ENCODE data around the gene NHEJ1.

Gene NHEJ1

DNA sequence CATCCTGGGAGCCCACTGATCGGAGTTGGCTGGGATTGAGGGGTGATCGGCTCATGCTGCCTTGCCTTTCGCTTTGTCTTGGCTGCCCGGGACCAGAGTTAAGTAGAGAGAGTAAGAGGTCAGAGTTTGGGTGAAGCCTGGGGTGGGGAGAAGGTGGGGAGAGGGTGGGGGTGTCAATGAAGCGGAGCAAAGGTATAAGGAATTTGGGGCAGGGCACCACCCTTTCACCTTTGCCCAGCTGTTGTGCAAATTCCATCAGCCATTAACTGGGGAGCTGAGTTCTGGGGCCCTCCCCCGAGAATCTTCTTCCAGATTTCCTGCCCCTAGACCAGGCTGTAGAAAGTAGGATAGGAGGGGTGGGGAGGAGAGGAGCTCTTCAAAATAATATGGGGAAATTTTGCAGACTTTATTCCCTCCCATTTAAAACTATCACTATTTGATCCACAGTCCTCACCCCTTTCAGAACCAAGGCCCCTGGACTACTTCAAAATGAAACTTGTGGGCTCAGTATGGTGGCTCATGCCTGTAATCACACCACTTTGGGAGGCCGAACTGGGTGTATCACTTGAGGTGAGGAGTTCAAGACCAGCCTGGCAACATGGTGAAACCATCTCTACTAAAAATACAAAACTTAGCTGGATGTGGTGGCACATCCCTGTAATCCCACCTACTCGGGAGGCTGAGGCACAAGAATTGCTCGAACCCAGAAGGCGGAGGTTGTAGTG is 9.5 kb upstream of the NHEJ1 start, which contains the start of gene SLC23A3:
TSS of gene SLC23A3 (minus strand) at position 100 of the 725 bp plus-strand sequence. CDS start at position 55, 45 bp downstream.
- Histone ChIP-seq H3K36me3 (ENCODE audit: control insufficient read depth, insufficient read depth, low read length) (peaks cover 14% of the 10 kb centered on the region), H3K4me3 (ENCODE audit: low read length) (no peak within 1 kb of the TSS), H3K9me3 (ENCODE audit: control insufficient read depth, low read length) (no peaks in the 10 kb centered on the region), H3K4me1 (ENCODE audit: control insufficient read depth, insufficient read depth, low read length) (peaks cover 6% of the 10 kb centered on the region), H3K9ac (ENCODE audit: low read length) (no peak within 1 kb of the TSS), H3K27me3 (ENCODE audit: control insufficient read depth, insufficient read depth, low read length) (no peaks in the 10 kb centered on the region)

DNA sequence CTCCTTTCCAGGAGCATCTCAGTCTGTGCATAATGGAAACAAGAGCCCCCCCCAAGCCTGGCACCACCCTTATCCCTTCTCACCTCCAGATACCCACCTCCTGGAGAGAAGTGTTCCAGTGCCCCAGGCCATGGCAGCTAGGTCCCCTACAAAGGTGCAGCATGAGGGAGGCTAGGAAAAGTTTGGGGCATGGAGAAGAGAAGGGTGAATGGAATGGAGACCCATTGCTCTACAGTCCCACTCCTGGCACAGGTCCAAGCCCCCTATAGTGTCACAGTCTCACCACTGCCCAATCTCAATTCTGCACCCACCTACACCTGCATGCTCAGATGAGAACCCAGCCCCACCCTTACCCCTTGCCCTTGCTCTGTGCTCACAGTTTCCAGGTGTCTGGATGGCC is 8.3 kb upstream of the NHEJ1 start:
- Histone ChIP-seq H3K9me3 (ENCODE audit: control insufficient read depth, low read length) (no peaks in the 10 kb centered on the region), H3K9ac (ENCODE audit: low read length) (no peak overlapping the region), H3K27me3 (ENCODE audit: control insufficient read depth, insufficient read depth, low read length) (no peaks in the 10 kb centered on the region), H3K36me3 (ENCODE audit: control insufficient read depth, insufficient read depth, low read length) (peaks cover 8% of the 10 kb centered on the region), H3K4me1 (ENCODE audit: control insufficient read depth, insufficient read depth, low read length) (peaks cover 6% of the 10 kb centered on the region), H3K4me3 (ENCODE audit: low read length) (no peak overlapping the region)

DNA sequence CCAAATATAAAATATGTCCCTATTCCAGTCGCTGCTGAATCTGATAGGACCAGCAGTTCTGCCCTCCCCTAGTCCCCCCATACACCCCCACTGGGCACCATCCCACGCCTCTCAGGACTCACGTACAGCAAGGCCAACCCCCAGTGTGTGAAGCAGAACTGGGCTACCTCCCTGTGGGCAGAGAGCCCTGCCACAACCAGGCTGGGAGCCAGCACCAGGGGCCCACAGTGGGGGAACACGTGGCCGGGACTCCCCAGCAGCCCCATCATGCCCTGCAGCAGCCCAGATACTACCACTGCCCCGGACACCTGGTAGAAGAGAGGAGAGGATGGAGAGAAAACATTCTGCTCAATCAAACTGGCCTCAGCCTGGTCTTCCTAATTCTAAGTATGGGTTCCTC is 7.9 kb upstream of the NHEJ1 start:
- peaks cover 8% of the 10 kb centered on the region for H3K36me3 ChIP-seq (ENCODE audit: control insufficient read depth, insufficient read depth, low read length)
- no peaks in the 10 kb centered on the region for H3K27me3 ChIP-seq (ENCODE audit: control insufficient read depth, insufficient read depth, low read length)
- no peak overlapping the region for H3K9ac ChIP-seq (ENCODE audit: low read length)
- H3K4me1 ChIP-seq (ENCODE audit: control insufficient read depth, insufficient read depth, low read length), result peaks cover 6% of the 10 kb centered on the region
- no peaks in the 10 kb centered on the region for H3K9me3 ChIP-seq (ENCODE audit: control insufficient read depth, low read length)
- H3K4me3 ChIP-seq (ENCODE audit: low read length), result no peak overlapping the region

DNA sequence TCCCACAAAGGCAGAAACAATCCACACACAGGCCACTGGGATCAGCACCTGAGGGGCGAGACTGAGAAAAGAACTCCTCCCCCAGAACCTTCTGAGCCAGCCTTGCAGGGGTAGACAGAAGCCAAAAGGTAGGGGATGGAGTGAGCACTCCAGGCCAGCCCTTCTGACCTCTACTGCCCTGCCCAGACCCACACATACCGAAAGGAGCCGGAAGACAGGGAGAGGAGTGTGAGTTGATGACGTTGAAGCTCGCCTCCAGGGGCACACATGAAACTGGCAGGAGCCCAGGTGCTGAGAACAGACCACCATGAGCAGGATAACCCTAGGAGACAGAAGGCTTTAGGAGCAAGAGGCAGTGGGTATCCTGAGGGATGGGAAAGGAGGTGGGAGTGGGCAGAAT is 7.4 kb upstream of the NHEJ1 start:
- H3K4me1 ChIP-seq (ENCODE audit: control insufficient read depth, insufficient read depth, low read length), result peaks cover 6% of the 10 kb centered on the region
- no peak overlapping the region for H3K4me3 ChIP-seq (ENCODE audit: low read length)
- peaks cover 8% of the 10 kb centered on the region for H3K36me3 ChIP-seq (ENCODE audit: control insufficient read depth, insufficient read depth, low read length)
- H3K9ac ChIP-seq (ENCODE audit: low read length), result no peak overlapping the region
- H3K27me3 ChIP-seq (ENCODE audit: control insufficient read depth, insufficient read depth, low read length), result no peaks in the 10 kb centered on the region
- H3K9me3 ChIP-seq (ENCODE audit: control insufficient read depth, low read length), result no peaks in the 10 kb centered on the region

DNA sequence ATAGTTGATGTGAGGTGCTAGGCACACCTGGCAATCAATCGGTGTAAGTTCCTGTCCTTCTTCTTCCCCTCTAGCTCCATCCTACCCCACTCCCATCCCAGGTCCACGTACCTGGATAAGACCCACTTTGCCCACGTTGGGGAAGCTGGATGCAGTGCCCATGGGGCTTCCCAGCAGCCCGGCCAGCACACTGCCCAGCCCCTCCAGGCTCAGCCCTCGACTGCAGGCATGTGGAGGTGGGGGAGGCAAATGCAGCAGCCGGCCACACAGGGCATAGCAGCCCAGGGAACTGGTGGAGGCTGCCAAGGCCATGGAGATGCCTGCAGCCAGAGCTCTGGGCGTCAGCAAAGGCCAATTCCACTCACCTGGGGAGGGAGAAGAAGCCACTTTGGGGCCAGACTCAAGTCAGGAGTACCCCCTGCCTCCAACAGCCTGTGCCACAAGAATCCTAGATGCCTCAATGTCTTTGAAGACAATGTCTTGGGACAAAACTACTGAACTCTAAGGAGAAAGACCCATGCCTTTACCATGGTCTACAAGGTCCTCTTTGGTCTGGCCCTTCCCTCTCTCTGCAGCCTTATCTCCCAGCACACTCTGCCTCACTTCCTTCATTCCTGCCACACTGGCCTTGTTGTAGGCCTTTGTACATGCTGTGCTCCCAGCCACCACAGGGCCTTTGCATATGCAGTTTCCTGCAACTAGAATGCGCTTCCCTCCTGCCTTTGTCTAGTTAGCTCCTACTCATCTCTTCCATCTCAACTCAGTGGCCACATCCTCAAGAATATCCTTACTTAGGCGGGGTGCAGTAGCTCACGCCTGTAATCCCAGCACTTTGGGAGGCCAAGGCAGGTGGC is 4.7 kb upstream of the NHEJ1 start:
- Histone ChIP-seq H3K9me3 (ENCODE audit: control insufficient read depth, low read length) (no peaks in the 10 kb centered on the region), H3K9ac (ENCODE audit: low read length) (no peak overlapping the region), H3K4me3 (ENCODE audit: low read length) (no peak overlapping the region), H3K36me3 (ENCODE audit: control insufficient read depth, insufficient read depth, low read length) (no peaks in the 10 kb centered on the region), H3K4me1 (ENCODE audit: control insufficient read depth, insufficient read depth, low read length) (peaks cover 11% of the 10 kb centered on the region), H3K27me3 (ENCODE audit: control insufficient read depth, insufficient read depth, low read length) (no peaks in the 10 kb centered on the region)

DNA sequence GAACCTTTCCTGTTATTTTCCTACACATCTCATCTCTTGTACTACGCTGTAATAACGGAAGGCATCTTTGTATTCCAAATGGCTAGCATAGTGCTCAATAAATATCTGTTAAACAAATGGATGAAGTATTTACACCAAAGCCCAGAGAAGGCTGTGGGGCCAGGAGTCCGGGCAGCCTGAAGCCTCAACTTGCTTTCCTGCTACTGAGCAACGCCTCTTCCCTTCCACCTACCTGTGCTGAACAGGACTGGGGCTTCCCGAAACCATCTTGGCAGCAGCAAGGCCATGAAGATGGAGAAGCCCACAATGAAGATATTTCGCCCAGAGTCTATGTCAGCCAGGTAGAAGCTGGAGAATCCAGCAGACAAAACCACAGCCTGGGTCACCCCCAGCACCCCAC is 2.5 kb upstream of the NHEJ1 start:
- Histone ChIP-seq H3K27me3 (ENCODE audit: control insufficient read depth, insufficient read depth, low read length) (no peaks in the 10 kb centered on the region), H3K4me1 (ENCODE audit: control insufficient read depth, insufficient read depth, low read length) (peaks cover 13% of the 10 kb centered on the region), H3K9ac (ENCODE audit: low read length) (no peak overlapping the region), H3K4me3 (ENCODE audit: low read length) (no peak overlapping the region), H3K36me3 (ENCODE audit: control insufficient read depth, insufficient read depth, low read length) (no peaks in the 10 kb centered on the region), H3K9me3 (ENCODE audit: control insufficient read depth, low read length) (no peaks in the 10 kb centered on the region)

DNA sequence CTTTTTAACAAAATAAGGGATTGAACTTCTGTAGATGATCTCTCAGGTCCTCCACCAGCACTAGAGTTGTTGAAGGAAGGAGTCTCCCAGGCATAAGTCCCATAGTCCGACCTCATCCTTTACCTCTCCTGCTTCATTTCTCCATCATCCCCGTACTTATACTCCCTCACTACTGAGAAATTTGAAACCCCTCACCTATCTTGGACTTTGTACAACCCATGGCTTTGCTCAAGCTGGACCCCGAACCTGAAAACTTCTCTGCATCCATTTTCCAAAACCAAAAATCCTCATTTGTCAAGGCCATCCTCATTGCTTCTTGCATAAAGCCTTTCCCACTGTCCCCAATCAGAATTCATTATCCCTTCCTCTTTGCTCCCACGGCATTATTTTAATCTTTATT is 482 bp upstream of the NHEJ1 start:
- Histone ChIP-seq H3K4me1 (ENCODE audit: control insufficient read depth, insufficient read depth, low read length) (peaks cover 13% of the 10 kb centered on the region), H3K9me3 (ENCODE audit: control insufficient read depth, low read length) (no peaks in the 10 kb centered on the region), H3K4me3 (ENCODE audit: low read length) (peak overlapping the region; percentile 37)

DNA sequence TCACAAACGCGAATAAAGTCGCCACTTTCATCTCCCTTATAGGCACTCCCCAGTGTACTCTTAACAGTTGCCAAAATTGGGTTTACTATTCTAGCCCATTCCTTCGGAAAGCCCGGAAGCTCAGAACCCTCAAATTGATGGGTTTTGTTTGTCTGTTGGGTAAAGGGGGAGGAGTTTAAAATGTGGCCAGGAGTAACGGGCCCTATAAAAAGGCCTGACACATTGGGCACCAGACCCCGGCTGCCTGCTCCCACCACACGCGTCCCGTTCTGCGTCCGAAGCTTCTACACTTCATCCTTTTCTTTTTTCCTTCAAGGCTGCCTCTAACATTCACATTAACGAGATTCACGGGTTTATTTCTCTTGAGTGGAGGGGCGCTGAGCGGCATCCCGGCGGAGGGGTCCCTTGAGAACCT is 837 bp downstream of the NHEJ1 start:
- no peaks in the 10 kb centered on the region for H3K9me3 ChIP-seq (ENCODE audit: control insufficient read depth, low read length)
- no peaks in the 10 kb centered on the region for H3K27me3 ChIP-seq (ENCODE audit: control insufficient read depth, insufficient read depth, low read length)
- H3K9ac ChIP-seq (ENCODE audit: low read length), result peak overlapping the region; percentile 58

More for the DNA sequence above, 482 bp upstream of the NHEJ1 start:
- Histone ChIP-seq H3K36me3 (ENCODE audit: control insufficient read depth, insufficient read depth, low read length) (no peaks in the 10 kb centered on the region), H3K27me3 (ENCODE audit: control insufficient read depth, insufficient read depth, low read length) (no peaks in the 10 kb centered on the region), H3K9ac (ENCODE audit: low read length) (peak overlapping the region; percentile 58)

DNA sequence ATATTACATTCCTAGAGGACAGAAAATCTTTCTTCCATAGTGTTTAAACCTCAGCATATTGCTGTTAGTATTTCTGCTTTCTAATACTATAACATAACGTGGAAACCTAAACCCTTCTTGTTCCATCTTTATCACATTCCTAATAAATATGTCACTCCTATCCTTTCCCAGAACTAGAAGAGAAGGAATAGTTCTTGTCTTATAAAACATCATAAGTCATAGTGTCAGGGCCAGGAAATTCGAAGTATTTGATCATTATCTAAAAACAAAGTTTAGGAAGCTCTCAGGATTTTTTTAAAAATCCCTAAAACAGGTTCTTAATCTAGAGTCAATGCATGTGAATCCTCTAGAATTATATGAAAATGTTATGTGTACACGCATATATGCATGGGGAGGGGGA is 2.0 kb downstream of the NHEJ1 start:
- Histone ChIP-seq H3K27me3 (ENCODE audit: control insufficient read depth, insufficient read depth, low read length) (no peaks in the 10 kb centered on the region), H3K4me1 (ENCODE audit: control insufficient read depth, insufficient read depth, low read length) (peaks cover 13% of the 10 kb centered on the region)

More for the DNA sequence above, 837 bp downstream of the NHEJ1 start:
- H3K4me3 ChIP-seq (ENCODE audit: low read length), result peak overlapping the region; percentile 38
- no peaks in the 10 kb centered on the region for H3K36me3 ChIP-seq (ENCODE audit: control insufficient read depth, insufficient read depth, low read length)
- H3K4me1 ChIP-seq (ENCODE audit: control insufficient read depth, insufficient read depth, low read length), result peaks cover 13% of the 10 kb centered on the region

DNA sequence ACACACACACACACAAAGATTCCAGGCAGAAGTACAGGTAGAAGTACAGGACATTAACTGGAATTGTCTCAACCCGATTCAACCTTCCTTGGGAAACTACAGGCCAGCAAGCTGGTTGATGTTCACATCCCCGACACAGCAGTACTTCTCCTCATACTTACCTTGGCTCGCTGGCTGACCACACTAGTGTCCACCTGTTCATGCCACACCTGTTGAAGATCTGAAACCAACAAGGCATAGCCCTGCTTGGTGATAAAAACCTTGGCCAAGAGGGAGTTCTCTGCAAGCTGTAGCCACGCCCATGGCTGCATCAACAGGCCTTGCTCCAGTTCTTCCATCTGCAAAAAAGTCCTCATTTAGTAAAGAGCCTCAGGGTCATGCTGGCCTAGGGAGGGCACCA is 2.6 kb downstream of the NHEJ1 start:
- Histone ChIP-seq H3K4me1 (ENCODE audit: control insufficient read depth, insufficient read depth, low read length) (peaks cover 13% of the 10 kb centered on the region), H3K27me3 (ENCODE audit: control insufficient read depth, insufficient read depth, low read length) (no peaks in the 10 kb centered on the region), H3K4me3 (ENCODE audit: low read length) (no peak overlapping the region), H3K36me3 (ENCODE audit: control insufficient read depth, insufficient read depth, low read length) (no peaks in the 10 kb centered on the region), H3K9ac (ENCODE audit: low read length) (no peak overlapping the region), H3K9me3 (ENCODE audit: control insufficient read depth, low read length) (no peaks in the 10 kb centered on the region)

More for the DNA sequence above, 2.0 kb downstream of the NHEJ1 start:
- Histone ChIP-seq H3K9ac (ENCODE audit: low read length) (no peak overlapping the region), H3K36me3 (ENCODE audit: control insufficient read depth, insufficient read depth, low read length) (no peaks in the 10 kb centered on the region), H3K9me3 (ENCODE audit: control insufficient read depth, low read length) (no peaks in the 10 kb centered on the region), H3K4me3 (ENCODE audit: low read length) (no peak overlapping the region)

DNA sequence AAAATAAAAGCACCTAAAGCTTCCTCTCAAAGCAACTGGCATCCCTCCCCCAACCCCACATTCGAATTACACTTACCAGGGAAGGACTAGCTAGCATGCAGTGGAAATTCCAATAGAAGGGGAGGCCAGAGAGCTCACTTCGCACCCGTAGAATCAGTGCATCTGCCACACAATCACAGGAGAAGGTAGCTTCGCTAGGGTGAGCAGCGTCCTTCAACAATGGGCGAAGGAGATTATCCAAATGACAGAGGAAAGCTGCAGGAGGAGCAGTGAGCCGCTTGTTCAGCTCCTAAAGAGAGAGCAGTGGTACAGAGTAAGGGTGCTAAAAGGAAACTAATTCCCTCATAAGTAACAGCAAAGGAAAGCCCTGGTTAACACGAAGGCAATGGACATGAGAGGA is 3.2 kb downstream of the NHEJ1 start:
- Histone ChIP-seq H3K9me3 (ENCODE audit: control insufficient read depth, low read length) (no peaks in the 10 kb centered on the region), H3K36me3 (ENCODE audit: control insufficient read depth, insufficient read depth, low read length) (no peaks in the 10 kb centered on the region), H3K4me3 (ENCODE audit: low read length) (no peak overlapping the region), H3K27me3 (ENCODE audit: control insufficient read depth, insufficient read depth, low read length) (no peaks in the 10 kb centered on the region), H3K9ac (ENCODE audit: low read length) (no peak overlapping the region), H3K4me1 (ENCODE audit: control insufficient read depth, insufficient read depth, low read length) (peaks cover 13% of the 10 kb centered on the region)

DNA sequence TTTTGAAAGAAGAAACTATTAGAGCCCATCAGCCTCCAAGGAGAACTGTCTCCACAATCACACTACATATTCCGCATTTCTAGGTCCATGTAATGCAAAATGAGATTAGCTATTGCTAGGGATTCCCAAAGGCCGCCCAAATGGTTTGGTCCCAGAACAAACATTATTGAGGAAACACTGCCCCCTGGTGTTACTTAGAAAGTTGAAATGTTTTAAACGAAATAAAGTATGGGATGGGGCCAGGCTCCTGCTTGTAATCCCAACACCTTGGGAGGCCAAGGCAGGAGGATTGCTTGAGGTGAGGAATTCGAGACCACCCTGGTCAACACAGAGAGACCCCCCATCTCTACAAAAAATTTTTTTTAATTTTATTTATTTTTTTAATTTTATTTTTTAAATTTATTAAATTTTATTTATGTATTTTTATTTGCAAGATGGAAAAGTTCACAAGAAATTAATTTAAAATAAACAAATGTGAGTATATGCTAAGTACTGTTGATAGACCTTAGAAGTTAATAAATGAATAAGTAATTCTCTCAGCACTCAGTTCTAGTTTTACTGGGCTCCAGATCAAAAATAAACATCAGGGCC is 5.5 kb downstream of the NHEJ1 start:
- no peaks in the 10 kb centered on the region for H3K27me3 ChIP-seq (ENCODE audit: control insufficient read depth, insufficient read depth, low read length)
- H3K9me3 ChIP-seq (ENCODE audit: control insufficient read depth, low read length), result no peaks in the 10 kb centered on the region
- H3K4me1 ChIP-seq (ENCODE audit: control insufficient read depth, insufficient read depth, low read length), result peaks cover 7% of the 10 kb centered on the region
- H3K36me3 ChIP-seq (ENCODE audit: control insufficient read depth, insufficient read depth, low read length), result no peaks in the 10 kb centered on the region
- no peak overlapping the region for H3K4me3 ChIP-seq (ENCODE audit: low read length)
- H3K9ac ChIP-seq (ENCODE audit: low read length), result no peak overlapping the region
